Measurements from ENCODE around the gene PCF11.
"Not testable (repeated sequence)": the region's sequence is repeated elsewhere in the genome, so short reads cannot be mapped to it uniquely, and the experiment has no call there.

PCF11 gene

GRCh38 chr11:83127310-83127637, 29.7 kb upstream of the PCF11 start:
- TF ChIP-seq CTCF (IDR thresholded peaks at IDR 0.05; ENCODE audit: low read depth, low read length) = no peak
- no peak overlapping the region for H3K4me3 ChIP-seq (ENCODE audit: low read depth, low read length)
- H3K4me1 ChIP-seq = no peaks in the 10 kb centered on the region

GRCh38 chr11:83132191-83132590, 24.7 kb upstream of the PCF11 start:
- H3K4me3 ChIP-seq (ENCODE audit: low read depth, low read length) = no peak overlapping the region
- no peaks in the 10 kb centered on the region for H3K4me1 ChIP-seq
- no peak for DNase-seq
- TF ChIP-seq CTCF (IDR thresholded peaks at IDR 0.05; ENCODE audit: low read depth, low read length) = no peak
- no peaks in the 10 kb centered on the region for H3K9me3 ChIP-seq
- H3K27me3 ChIP-seq = no peaks in the 10 kb centered on the region
- H3K36me3 ChIP-seq = no peaks in the 10 kb centered on the region

More at GRCh38 chr11:83127310-83127637, 29.7 kb upstream of the PCF11 start:
- no peaks in the 10 kb centered on the region for H3K27me3 ChIP-seq
- no peak for DNase-seq
- H3K9me3 ChIP-seq = no peaks in the 10 kb centered on the region
- H3K36me3 ChIP-seq = no peaks in the 10 kb centered on the region

- H3K4me3 ChIP-seq (ENCODE audit: low read depth, low read length); H3K9me3 ChIP-seq; DNase-seq; H3K36me3 ChIP-seq; H3K27me3 ChIP-seq; H3K4me1 ChIP-seq: not testable (repeated sequence)
Measured at GRCh38 chr11:83133266-83133665, 23.7 kb upstream of the PCF11 start.

GRCh38 chr11:83139310-83139709, 17.6 kb upstream of the PCF11 start:
- TF ChIP-seq CTCF (IDR thresholded peaks at IDR 0.05; ENCODE audit: low read depth, low read length) = no peak
- no peaks in the 10 kb centered on the region for H3K9me3 ChIP-seq
- H3K4me3 ChIP-seq (ENCODE audit: low read depth, low read length) = no peak overlapping the region
- H3K27me3 ChIP-seq = no peaks in the 10 kb centered on the region
- no peaks in the 10 kb centered on the region for H3K36me3 ChIP-seq
- DNase-seq = no peak
- H3K4me1 ChIP-seq = peaks cover 3% of the 10 kb centered on the region

- no peaks in the 10 kb centered on the region for H3K9me3 ChIP-seq
- H3K36me3 ChIP-seq = no peaks in the 10 kb centered on the region
- peaks cover 3% of the 10 kb centered on the region for H3K4me1 ChIP-seq
- no peaks in the 10 kb centered on the region for H3K27me3 ChIP-seq
- TF ChIP-seq CTCF (IDR thresholded peaks at IDR 0.05; ENCODE audit: low read depth, low read length) = no peak
- no peak overlapping the region for H3K4me3 ChIP-seq (ENCODE audit: low read depth, low read length)
- DNase-seq = no peak
Measured at GRCh38 chr11:83140691-83141455, 16.1 kb upstream of the PCF11 start.

GRCh38 chr11:83147895-83148294, 9.0 kb upstream of the PCF11 start:
- Histone ChIP-seq H3K4me1 (no peaks in the 10 kb centered on the region), H3K36me3 (no peaks in the 10 kb centered on the region), H3K4me3 (ENCODE audit: low read depth, low read length) (no peak overlapping the region), H3K27me3 (no peaks in the 10 kb centered on the region), H3K9me3 (no peaks in the 10 kb centered on the region)
- DNase-seq = no peak
- no peak for TF ChIP-seq CTCF (IDR thresholded peaks at IDR 0.05; ENCODE audit: low read depth, low read length)
